IMR-90 (cell line): Measurements from ENCODE around the gene ZDHHC1. TPM values are rescaled to one million over a fixed set of nuclear protein-coding genes. Genes with fewer than 3 reads are reported as not detected.

Experiments used
- ATAC-seq: fragments of 200-7000 bp; cut with Tn5 transposase; 2 replicates; pipeline ENCODE4 v1.9.1; 2020; ENCODE audit warnings: low read depth, mild to moderate bottlenecking, moderate library complexity
- BruUV-seq: library from RNA; stranded (reverse); fragments of 400-500 nt; replicated peaks from 2 replicates; lab custom pipeline; 2021; lab: Mats Ljungman, UMichigan
- CTCF ChIA-PET: fragments of 300-600 bp; formaldehyde crosslinking; extraction: SDS; loops from one replicate; lab custom pipeline; 2021; ENCODE audit warnings: antibody characterized with exemption; lab: Yijun Ruan, JAX
- POLR2A ChIA-PET: fragments of 300-600 bp; sonication (Branson Sonifier 250); formaldehyde crosslinking; loops from one replicate; lab custom pipeline; 2022; ENCODE audit warnings: antibody characterized with exemption; ENCODE audit not compliant: unreplicated experiment; lab: Charles Lee
- DNase-seq: peaks from one replicate; pipeline ENCODE4 v3.0.0; 2013
- H2AFZ ChIP-seq: replicated peaks from 2 replicates; pipeline ENCODE3; 2013; ENCODE audit warnings: low read length, mild to moderate bottlenecking; ENCODE audit not compliant: poor library complexity
- H2AK5ac ChIP-seq: 2 replicates; pipeline ENCODE4 v1.6.1; 2013; ENCODE audit warnings: low read depth, low read length, inconsistent platforms
- H2AK9ac ChIP-seq: replicated peaks from 2 replicates; pipeline ENCODE3; 2013; ENCODE audit warnings: mild to moderate bottlenecking, low read depth, low read length, moderate library complexity; ENCODE audit not compliant: poor library complexity
- H2BK120ac ChIP-seq: 2 replicates; pipeline ENCODE4 v1.6.1; 2013; ENCODE audit warnings: low read depth, low read length, inconsistent platforms
- H2BK15ac ChIP-seq: 3 replicates; pipeline ENCODE4 v1.6.1; 2013; ENCODE audit warnings: low read depth, low read length, inconsistent platforms
- H2BK20ac ChIP-seq: 2 replicates; pipeline ENCODE4 v1.6.1; 2013; ENCODE audit warnings: low read depth, mild to moderate bottlenecking, inconsistent platforms, low read length, moderate library complexity
- H2BK5ac ChIP-seq: 2 replicates; pipeline ENCODE4 v1.6.1; 2013; ENCODE audit warnings: mild to moderate bottlenecking, low read depth, low read length, inconsistent platforms; ENCODE audit not compliant: poor library complexity, severe bottlenecking
- H3K14ac ChIP-seq: replicated peaks from 2 replicates; pipeline ENCODE4 v1.6.1; 2013; ENCODE audit warnings: low read depth, low read length, inconsistent platforms
- H3K18ac ChIP-seq: 2 replicates; pipeline ENCODE4 v1.6.1; 2013; ENCODE audit warnings: low read depth, low read length, control low read depth
- H3K23ac ChIP-seq: 2 replicates; pipeline ENCODE4 v1.6.1; 2013; ENCODE audit warnings: low read depth, low read length, inconsistent platforms
- H3K27ac ChIP-seq: 2 replicates; pipeline ENCODE4 v1.5.1; 2013; ENCODE audit warnings: mild to moderate bottlenecking, control low read depth, low read length; ENCODE audit not compliant: insufficient read depth
- H3K27me3 ChIP-seq: 2 replicates; pipeline ENCODE4 v1.6.1; 2013; ENCODE audit warnings: low read length; ENCODE audit not compliant: control insufficient read depth, insufficient read depth
- H3K36me3 ChIP-seq: 2 replicates; pipeline ENCODE4 v1.6.1; 2013; ENCODE audit warnings: low read length, mixed read lengths; ENCODE audit not compliant: control insufficient read depth, insufficient read depth
- H3K4ac ChIP-seq: 2 replicates; pipeline ENCODE4 v1.6.1; 2013; ENCODE audit warnings: low read depth, low read length, inconsistent platforms
- H3K4me1 ChIP-seq: 2 replicates; pipeline ENCODE4 v1.6.1; 2013; ENCODE audit warnings: low read length, mixed read lengths; ENCODE audit not compliant: control insufficient read depth, insufficient read depth
- H3K4me2 ChIP-seq: 2 replicates; pipeline ENCODE4 v1.6.1; 2013; ENCODE audit warnings: low read depth, mild to moderate bottlenecking, control low read depth, low read length, moderate library complexity
- H3K4me3 ChIP-seq: 2 replicates; pipeline ENCODE4 v1.5.1; 2013; ENCODE audit warnings: low read depth, mild to moderate bottlenecking, control low read depth, low read length, moderate library complexity; ENCODE audit not compliant: insufficient read depth
- H3K56ac ChIP-seq: 2 replicates; pipeline ENCODE4 v1.6.1; 2013; ENCODE audit warnings: low read length, inconsistent platforms; ENCODE audit not compliant: insufficient read depth; ENCODE audit errors: extremely low read depth
- H3K79me1 ChIP-seq, 2 experiments: 2 replicates each; pipeline ENCODE4 v1.6.1; 2013; ENCODE audit warnings: low read length in 2 of 2, inconsistent platforms in 1 of 2, low read depth in 1 of 2
- H3K9ac ChIP-seq: 2 replicates; pipeline ENCODE4 v1.6.1; 2013; ENCODE audit warnings: low read depth, low read length, control low read depth
- H3K9me1 ChIP-seq: 2 replicates; pipeline ENCODE4 v1.6.1; 2013; ENCODE audit warnings: low read length, inconsistent platforms; ENCODE audit not compliant: insufficient read depth
- H3K9me3 ChIP-seq: 2 replicates; pipeline ENCODE4 v1.6.1; 2013; ENCODE audit warnings: low read length; ENCODE audit not compliant: control insufficient read depth, insufficient read depth
- H4K20me1 ChIP-seq: 2 replicates; pipeline ENCODE4 v1.6.1; 2013; ENCODE audit warnings: low read length, inconsistent platforms; ENCODE audit not compliant: insufficient read depth
- H4K5ac ChIP-seq: 2 replicates; pipeline ENCODE4 v1.6.1; 2013; ENCODE audit warnings: mild to moderate bottlenecking, low read depth, low read length, control low read depth
- H4K8ac ChIP-seq, 2 experiments: 2 replicates each; pipeline ENCODE4 v1.6.1; 2013; ENCODE audit warnings: low read depth in 2 of 2, low read length in 2 of 2, control low read depth in 1 of 2, inconsistent platforms in 1 of 2
- H4K91ac ChIP-seq: 2 replicates; pipeline ENCODE4 v1.6.1; 2013; ENCODE audit warnings: low read depth, low read length, inconsistent platforms; ENCODE audit not compliant: insufficient read depth
- POLR2A ChIP-seq: IDR thresholded peaks from 2 replicates; pipeline ENCODE4 v1.6.1; 2012; ENCODE audit warnings: mild to moderate bottlenecking, low read depth, low read length
- WGBS, 2 experiments: methylation state at CpG; one replicate each; pipeline versions ENCODE4 v1.1.5 to v1.1.7; 2013; ENCODE audit warnings: missing lambda C conversion rate in 2 of 2; ENCODE audit not compliant: insufficient read length in 1 of 2; ENCODE audit errors: extremely low coverage in 2 of 2; 5-methylcytosine and 5-hydroxymethylcytosine counted together
- dilution Hi-C: fragments of 300-500 bp; cut with HindIII; formaldehyde crosslinking; loops from one replicate; pipeline ENCODE4 v1.14.3; 2018; ENCODE audit warnings: low sequenced_read_pairs; ENCODE audit not compliant: unreplicated experiment
- in situ Hi-C: fragments of 300-500 bp; cut with MboI; formaldehyde crosslinking; loops from 3 replicates; pipeline ENCODE4 v1.14.3; 2019; ENCODE audit warnings: low sequenced_read_pairs, inconsistent platforms, mixed read lengths
- intact Hi-C: fragments of 100-400 bp; cut with micrococcal nuclease; formaldehyde crosslinking; loops from 2 replicates; pipeline ENCODE4 v1.10.0; 2022
- polyA plus RNA-seq, 3 experiments: library from polyadenylated mRNA; depleted of rRNA; stranded (reverse); fragments of >200 nt; gene quantifications; 2 replicates each; pipeline ENCODE4 v1.2.3, GENCODE V29; 2012; ENCODE audit warnings: low replicate concordance in 1 of 3
- total RNA-seq: library from RNA; depleted of rRNA; stranded (reverse); fragments of >200 nt; gene quantifications from 2 replicates; pipeline ENCODE4 v1.2.3, GENCODE V29; 2012
- TF ChIP-seq, protein P1 (sequence below): conservative IDR thresholded peaks from 2 replicates; pipeline ENCODE4 v1.5.1; 2012; ENCODE audit warnings: mild to moderate bottlenecking, low read depth, low read length, improper control_type of control experiment

Gene ZDHHC1
- total and polyA plus RNA-seq, 2 of the 4 experiments (the other 2 are of a cell fraction), result 2.0 to 5.9 TPM

DNA sequence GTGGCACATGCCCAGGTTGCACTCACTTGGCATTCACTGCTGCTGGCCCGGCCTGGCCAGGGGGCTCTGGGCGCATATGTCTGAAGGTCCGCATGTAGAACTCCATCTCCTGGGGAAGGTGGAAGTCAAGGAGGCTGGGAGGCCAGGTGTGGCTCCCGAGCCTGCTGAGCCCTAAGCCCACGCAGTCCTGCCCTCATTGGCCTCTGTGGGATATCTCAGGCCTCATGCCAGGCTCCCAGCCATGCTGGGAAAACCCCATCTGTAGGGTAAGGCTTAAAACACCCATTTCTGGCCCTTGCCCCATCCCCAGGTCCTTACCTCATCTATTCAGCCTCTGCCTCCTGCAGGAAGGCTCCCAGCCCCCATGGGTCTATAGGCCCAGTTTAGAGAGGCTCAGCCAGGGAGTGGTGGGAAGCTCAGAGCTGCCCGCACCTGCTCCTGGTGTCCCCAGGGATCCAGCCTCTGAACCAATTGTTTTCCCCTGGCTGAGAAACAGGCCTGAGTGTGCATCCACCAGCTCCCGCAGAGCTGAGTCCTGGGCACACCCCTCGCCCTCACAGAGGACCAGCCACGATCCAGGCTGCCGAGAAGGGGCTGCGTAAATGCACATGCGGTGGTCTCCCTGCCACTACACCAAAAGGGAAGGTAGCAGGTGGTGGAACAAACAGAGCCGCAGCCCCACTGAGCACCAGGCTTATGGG, 20.7 kb downstream of the ZDHHC1 start:
- ChIA-PET POLR2A (no interaction called here), CTCF (no interaction called here)
- DNase-seq (peak; percentile 72), ATAC-seq (no peak)
- no peak overlapping the region for H3K56ac ChIP-seq
- no peak overlapping the region for H4K91ac ChIP-seq
- TF ChIP-seq POLR2A, result no peak
- TF ChIP-seq, protein P1, sequence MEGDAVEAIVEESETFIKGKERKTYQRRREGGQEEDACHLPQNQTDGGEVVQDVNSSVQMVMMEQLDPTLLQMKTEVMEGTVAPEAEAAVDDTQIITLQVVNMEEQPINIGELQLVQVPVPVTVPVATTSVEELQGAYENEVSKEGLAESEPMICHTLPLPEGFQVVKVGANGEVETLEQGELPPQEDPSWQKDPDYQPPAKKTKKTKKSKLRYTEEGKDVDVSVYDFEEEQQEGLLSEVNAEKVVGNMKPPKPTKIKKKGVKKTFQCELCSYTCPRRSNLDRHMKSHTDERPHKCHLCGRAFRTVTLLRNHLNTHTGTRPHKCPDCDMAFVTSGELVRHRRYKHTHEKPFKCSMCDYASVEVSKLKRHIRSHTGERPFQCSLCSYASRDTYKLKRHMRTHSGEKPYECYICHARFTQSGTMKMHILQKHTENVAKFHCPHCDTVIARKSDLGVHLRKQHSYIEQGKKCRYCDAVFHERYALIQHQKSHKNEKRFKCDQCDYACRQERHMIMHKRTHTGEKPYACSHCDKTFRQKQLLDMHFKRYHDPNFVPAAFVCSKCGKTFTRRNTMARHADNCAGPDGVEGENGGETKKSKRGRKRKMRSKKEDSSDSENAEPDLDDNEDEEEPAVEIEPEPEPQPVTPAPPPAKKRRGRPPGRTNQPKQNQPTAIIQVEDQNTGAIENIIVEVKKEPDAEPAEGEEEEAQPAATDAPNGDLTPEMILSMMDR, result no peak
- H3K4ac ChIP-seq, result peak overlapping the region; percentile 39; the same call in 1 of the 2 replicates
- no peak overlapping the region for H3K4me3 ChIP-seq
- H4K5ac ChIP-seq, result no peak overlapping the region
- H4K20me1 ChIP-seq, result no peaks in the 10 kb centered on the region
- no peak overlapping the region for H3K9ac ChIP-seq
- H3K14ac ChIP-seq, result no peak overlapping the region
- peak overlapping the region; percentile 45; the same call in 1 of the 2 replicates for H2AK5ac ChIP-seq
- H4K8ac ChIP-seq, result no peak overlapping the region
- no peak overlapping the region for H3K18ac ChIP-seq
- intact Hi-C loops (no loop called here), in situ Hi-C loops (no loop called here), dilution Hi-C loops (no loop called here)
- H2BK5ac ChIP-seq, result no peak overlapping the region
- H2AK9ac ChIP-seq, result peak overlapping the region; percentile 75
- H3K79me1 ChIP-seq, result no peaks in the 10 kb centered on the region
- H3K27ac ChIP-seq, result no peak overlapping the region
- no peak overlapping the region for H2BK15ac ChIP-seq
- no peaks in the 10 kb centered on the region for H3K27me3 ChIP-seq
- H3K36me3 ChIP-seq, result no peaks in the 10 kb centered on the region
- no peak overlapping the region for H2BK20ac ChIP-seq
- no TSS peak for BruUV-seq
- H3K9me3 ChIP-seq, result no peaks in the 10 kb centered on the region
- H3K4me2 ChIP-seq, result no peak overlapping the region
- no peak overlapping the region; the same call in 1 of the 2 replicates for H2BK120ac ChIP-seq
- 81% methylated on average over 4 of the region's 13 CpGs; no CpG with 5 or more reads in 1 of the 2 experiments for WGBS, 2 experiments
- no peak overlapping the region for H3K23ac ChIP-seq
- H2AFZ ChIP-seq, result peak overlapping the region; percentile 79
- H3K9me1 ChIP-seq, result peaks cover 5% of the 10 kb centered on the region; the same call in 1 of the 2 replicates
- peaks cover 16% of the 10 kb centered on the region for H3K4me1 ChIP-seq
